CD4-positive, alpha-beta T cell treated with Interferon gamma for 1 hour (primary cell): ENCODE data around the gene ITPR3.

Experiments used
- DNase-seq: peaks from one replicate; pipeline ENCODE4 v3.0.0-alpha.2; 2020

Gene ITPR3

DNA sequence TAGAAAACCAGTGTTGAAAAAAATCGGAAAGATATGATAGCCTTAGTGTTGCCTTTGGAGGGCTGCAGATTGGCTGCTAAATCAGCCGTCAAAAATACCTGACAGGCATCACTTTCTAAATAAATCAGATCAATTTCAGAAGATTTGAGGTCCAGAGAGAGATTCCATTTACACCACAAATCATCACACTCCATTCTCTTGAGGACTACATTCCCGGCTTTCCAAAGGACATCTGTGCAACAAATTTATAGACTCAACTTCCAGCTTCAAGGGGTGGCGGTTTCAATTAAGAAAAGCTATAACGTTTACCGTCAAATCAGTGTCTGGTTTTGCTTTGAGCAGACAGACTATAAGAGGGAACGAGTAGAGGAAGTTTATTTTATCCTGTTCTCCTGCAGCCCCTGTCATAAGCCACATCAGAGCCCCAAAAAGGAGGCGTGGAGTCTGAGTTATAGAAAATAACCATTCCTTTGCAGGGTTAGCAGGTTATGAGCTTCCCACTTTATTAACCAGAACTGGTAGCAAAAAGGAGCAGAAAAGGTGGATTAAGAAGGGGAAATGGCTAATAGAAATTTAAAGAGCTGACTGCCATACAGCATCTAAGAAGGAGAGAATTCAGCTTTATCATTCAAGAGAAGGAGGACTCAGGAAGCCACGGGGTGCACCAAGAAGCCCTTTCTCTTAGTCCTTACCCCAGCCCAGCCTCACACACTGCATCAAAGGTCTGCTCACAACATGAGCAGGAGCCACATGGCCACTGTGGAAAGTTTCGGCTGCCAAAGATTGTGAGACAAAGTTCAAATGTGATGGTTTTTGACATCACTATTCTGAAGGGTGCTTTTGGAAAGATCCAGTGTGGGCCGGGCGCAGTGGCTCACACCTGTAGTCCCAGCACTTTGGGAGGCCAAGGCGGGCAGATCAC, 103.2 kb downstream of the ITPR3 start:
- DNase-seq, result no peak

- DNase-seq, result no peak
Observed at GRCh38 chr6:33725222-33725621, 104.1 kb downstream of the ITPR3 start.

DNA sequence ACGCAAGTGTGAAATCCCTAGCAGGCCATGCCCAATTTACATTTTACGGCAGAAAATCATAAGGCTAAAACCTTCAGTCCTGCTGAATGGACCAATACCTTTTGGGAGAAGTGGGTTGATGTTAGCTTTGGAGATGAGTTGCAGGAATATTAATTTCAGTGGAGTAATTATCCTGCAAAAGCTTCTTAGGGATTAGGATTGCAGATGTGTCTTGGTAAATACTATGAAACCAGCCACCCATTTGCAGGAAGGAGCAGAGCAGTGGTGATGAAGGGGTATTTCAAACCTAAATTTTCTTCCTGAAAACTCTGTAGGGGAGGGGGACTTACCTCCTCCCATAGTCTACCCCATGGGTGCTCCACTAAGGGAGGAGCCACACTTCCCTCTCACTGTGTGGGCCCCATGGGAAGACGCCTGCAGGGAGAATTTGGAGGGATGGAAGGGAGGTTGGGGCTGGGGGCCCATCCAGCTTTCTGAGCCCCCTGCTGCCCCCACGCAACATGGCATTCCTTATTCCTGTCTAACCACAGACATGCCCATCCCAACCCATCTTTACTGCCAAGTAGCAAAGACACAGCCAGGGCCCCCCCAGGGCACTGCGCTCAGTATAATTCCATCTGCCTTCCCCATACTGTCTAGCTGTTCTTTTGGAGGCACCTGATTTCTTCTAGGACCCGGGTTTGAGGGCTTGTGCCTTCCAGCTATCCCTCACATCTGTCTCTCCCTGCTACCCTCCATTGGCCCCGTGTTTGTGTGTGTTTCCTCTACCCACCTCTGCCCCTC, 105.0 kb downstream of the ITPR3 start:
- DNase-seq, result no peak

DNA sequence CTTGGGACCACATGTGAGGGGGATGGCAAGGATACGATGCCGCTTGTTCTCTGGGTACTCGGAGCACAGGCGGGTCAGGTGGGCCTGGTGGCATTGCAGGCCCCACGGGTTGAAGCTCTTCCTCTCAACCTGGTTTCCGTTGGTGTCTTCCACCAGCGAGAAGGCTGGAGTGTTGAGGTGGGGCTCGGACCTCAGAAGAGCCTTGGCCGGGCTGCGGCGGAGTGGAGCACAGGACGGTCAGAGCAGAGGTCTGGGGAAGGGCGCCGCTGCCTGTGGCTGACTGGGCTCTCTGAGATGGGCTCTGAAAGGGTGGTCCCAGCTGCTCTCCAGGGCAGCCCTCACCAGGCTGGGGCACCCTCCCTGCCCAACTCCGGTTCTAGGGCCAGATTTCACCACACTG, 105.6 kb downstream of the ITPR3 start:
- DNase-seq, result no peak

GRCh38 chr6:33727126-33727525, 106.0 kb downstream of the ITPR3 start:
- no peak for DNase-seq

- no peak for DNase-seq
Observed at GRCh38 chr6:33727932-33728331, 106.8 kb downstream of the ITPR3 start.

DNA sequence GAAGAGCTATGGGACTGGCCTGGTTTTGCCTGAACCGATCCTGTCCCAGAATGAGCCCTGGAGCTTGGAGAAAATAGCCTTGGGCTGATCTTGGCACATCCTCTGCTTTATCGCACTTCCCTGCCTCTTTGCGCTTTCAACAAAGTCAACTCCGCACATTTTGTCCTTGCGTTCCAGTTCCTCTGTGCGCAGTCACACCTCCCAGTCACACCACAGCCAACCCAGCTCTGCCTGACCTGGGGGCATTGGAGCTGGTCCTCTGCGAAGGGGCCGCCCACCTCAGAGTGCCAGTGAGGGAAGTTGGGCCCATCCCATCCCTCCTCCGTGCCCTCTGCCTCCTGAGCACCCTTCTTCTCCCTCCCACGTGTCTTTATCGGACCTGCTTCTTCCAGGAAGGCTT, 107.3 kb downstream of the ITPR3 start:
- no peak for DNase-seq

DNA sequence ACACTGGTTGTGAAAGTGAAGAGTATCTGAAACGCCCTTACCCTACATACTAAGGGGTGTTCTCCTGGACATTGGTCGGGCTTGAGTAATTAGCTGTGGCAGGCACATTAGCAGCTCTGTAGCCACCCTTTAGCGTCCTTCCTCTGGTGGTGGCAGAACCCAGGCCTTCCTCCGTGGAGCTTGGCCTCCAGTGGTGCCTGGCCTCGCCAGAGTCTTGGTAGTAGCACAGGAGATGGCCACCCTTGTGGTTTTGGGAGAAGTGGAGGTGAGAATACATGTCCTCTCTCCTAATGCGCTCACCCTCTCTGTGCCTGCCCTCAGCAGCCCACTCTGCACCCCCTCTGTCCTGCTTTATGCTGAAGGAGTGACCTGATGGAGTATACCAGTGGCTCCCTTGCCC, 107.9 kb downstream of the ITPR3 start:
- no peak for DNase-seq

DNA sequence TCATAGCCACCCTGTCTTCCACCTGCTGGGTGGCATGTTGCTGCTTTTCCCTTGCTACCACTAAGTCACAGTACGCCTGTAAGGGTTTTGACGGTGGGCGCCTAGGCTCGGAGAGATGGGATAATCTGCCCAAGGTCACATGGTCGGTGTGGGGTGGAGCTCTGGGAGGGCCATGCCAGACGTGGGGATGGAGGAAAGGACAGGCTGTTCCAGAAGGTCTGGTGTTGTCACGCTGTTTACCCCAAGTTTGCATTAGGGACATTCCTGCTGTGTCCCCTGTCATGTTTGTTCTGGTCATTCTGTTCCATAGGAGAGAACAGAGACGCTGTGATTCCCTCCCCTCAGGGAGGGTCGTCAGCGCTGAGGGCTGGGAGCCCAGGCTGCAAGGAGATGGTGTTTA, 109.5 kb downstream of the ITPR3 start:
- no peak for DNase-seq

GRCh38 chr6:33731035-33731434, 109.9 kb downstream of the ITPR3 start:
- DNase-seq, result no peak

DNA sequence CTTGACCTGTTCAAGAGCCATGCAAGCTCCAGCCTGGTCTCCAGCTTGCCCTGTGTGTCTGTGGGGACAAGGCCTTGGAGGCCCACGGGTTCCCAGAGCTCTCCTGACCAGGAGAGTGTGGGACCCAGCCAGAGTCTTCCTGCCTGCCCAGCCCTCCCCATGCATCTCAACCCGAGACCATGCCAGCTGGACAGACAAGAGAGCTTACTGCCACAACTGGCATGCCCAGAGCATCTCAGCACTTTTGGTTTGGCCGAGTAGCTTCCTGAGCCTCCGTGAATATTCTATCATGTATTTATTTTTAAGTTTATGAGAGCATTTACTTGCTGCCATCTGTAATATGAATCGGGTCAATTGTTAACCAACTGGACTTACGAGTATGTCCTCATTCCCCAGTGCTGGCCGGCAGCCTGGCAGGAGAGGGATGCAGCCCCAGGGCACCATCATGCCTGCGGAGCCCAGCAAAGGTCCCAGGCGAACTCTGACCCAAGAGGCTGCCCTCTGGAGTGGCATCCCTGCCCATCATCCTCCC, 110.7 kb downstream of the ITPR3 start:
- DNase-seq, result no peak

DNA sequence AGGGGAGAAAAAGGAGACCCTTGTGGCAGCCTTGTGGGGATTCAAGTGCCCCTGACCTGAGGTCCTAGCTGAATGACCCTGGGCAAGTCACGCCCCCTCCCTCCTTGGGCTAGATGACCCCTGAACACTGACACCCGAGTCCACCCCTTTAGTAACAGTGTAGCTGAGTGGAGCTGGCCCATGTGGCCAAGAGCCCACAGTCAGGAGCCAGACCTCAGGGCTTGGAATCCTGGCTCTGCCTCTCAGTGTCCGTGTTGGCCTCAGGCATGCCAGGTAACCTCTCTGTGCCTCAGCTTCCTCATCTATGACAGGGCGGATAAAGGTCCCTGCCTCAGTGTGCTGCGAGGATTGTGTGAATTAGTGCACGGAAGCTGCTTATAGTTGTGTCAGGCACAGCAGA, 111.3 kb downstream of the ITPR3 start:
- no peak for DNase-seq

DNA sequence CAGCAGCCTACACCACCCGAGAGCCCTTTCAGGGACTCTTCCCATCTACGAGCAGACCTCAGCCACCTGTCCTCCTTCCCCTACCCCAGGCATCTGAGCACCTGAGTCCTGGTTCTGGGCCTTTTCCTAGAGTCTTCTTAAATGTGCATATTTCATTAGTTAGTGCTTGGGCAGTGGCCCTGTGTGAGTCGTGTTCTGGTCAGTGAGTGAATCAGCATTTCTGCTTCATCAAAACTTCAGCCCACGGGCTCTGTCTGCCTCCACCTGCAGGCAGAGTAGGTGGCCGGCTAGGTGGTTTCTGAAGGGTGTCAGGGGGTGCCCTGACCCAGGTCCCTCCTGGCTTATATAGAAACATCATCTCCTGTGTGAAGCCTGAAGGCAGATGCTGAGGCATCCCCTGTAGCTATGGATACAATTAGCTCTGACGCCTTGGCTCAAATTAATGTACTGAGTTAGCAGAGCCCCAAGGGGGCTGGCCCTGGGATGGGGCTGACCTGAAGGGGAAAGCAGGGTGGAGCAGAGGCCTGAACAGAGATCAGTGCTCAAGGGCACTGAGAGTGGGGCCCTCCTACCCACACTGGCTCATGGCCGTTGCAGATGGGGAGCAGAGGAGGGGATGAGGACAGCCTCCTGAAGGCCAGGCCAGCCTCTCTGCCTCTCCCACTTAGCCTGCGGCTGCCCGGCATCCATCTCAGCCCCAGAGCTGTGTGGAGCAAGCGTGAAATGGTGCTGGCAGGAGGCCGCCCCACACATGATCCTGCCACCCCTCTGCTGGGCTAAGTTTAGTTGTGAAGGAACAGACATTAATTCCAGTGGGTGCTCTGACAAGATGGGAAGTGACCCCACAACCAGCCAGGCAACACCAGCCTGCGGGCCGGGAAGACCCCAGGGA, 111.9 kb downstream of the ITPR3 start:
- no peak for DNase-seq

GRCh38 chr6:33733709-33734007, 112.5 kb downstream of the ITPR3 start:
- no peak for DNase-seq

DNA sequence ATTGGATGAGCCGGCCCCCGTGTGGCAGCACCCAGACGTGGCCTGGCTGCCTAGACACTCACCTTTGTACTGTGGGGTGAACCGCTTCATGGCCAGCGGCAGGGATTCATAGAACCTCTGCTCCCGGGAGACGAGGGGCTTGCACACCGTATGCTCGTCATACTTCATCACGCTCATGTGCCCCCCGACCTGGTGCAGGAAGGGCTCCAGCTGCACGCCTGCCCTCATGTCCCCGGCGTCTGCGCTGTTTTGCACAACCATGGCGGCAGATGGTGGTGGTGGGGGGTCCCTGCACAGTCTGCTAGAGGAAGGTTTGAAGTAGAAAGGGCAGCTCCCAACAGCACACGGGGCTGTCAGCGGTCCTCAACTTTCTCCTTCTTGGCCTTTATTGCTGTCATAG, 114.1 kb downstream of the ITPR3 start:
- no peak for DNase-seq

DNA sequence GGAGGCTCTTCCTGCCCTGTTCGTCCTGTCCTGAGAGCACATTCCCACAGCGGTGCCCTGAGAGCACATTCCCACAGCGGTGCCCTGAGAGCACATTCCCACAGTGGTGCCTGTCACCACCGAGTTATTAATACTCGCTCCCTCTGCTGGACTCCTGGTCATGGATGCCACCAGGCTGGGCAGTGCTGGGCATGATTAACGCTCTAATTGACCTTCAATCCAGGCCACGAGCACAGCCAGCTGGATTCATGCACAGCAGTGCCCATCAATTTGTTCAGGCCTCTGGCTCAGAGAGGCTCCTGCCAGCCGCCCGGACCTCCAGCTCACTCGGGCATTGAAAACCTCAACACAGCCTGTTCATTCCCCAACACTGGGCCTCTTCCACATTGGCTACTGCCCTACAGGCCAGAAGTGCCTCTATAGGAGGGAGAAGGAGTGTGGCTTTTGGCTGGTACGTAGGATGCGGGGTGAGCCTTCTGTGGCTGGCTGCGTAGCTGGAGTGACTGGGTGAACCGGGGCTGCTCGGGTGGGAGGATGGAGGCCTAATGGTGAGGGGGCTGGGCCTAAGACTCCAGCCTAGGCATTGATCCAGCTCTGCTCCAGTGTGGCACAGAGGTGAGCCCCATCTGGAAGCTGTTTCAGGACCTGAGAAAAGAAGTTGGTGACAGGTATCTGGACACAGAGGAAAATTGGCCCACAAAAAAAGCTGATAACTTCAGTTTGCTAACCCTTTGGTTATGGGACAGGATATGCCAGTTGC, 116.3 kb downstream of the ITPR3 start:
- no peak for DNase-seq

- DNase-seq, result no peak
Observed at GRCh38 chr6:33738153-33738552, 117.0 kb downstream of the ITPR3 start.

GRCh38 chr6:33738879-33739278, 117.8 kb downstream of the ITPR3 start:
- DNase-seq, result no peak

DNA sequence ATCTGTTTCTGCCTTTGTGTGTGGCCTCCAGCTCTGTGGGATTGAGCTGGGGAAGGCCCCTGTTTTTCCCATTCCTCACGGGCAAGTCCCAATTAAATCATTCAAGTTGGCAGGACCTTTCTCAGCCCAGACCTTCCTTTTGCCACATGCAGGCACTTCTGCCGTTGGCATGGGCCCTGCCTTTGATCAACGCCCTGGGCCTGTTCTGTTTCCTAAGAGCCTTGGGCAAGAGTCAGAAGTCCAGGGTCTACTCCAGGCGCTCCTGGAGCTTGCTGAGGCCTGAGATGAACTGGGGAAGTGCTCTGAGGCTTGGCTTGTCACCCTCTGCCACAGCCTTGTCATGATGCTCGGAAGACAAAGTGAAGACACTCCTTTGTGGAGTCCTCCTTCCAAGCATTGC, 118.4 kb downstream of the ITPR3 start:
- DNase-seq, result no peak

DNA sequence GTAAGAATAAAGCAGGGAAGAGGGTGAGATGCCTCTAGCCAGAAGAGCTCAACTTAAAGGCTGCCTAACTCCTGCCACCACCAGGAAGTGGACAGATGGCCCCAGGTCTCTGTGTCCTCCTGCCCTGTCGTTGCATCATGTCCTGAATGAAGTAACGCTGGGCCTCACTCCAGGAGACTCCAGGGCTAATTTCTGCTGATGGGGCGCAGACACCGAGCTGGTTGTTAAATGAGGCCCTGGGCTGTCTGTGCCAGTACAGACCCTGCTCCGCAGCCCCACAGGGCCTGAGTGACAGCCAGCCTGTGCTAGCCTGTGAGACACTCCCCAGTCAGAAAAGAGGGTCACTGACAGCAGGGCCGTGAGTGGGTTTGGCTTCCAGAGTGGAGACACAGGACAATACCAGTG, 119.1 kb downstream of the ITPR3 start:
- DNase-seq, result no peak

- no peak for DNase-seq
Observed at GRCh38 chr6:33740794-33741193, 119.7 kb downstream of the ITPR3 start.

- no peak for DNase-seq
Observed at GRCh38 chr6:33742092-33742491, 121.0 kb downstream of the ITPR3 start.
